PFSK-1 (cell line): ENCODE data around the gene MAGED2.

Source experiments
- FOXP2 ChIP-seq: optimal IDR thresholded peaks from 2 replicates; pipeline ENCODE3; 2011; ENCODE audit warnings: borderline replicate concordance, control low read depth, inconsistent platforms; ENCODE audit not compliant: insufficient read depth; ENCODE audit errors: extremely low read length, extremely low read depth
- POLR2AphosphoS5 ChIP-seq: IDR thresholded peaks from 2 replicates; pipeline ENCODE4 v1.6.1; 2012; ENCODE audit warnings: low read depth, mild to moderate bottlenecking, control low read depth, low read length, moderate library complexity
- SIN3A ChIP-seq: IDR thresholded peaks from 2 replicates; pipeline ENCODE4 v1.6.1; 2012; ENCODE audit warnings: mild to moderate bottlenecking, low read length, moderate library complexity, borderline replicate concordance; ENCODE audit not compliant: insufficient read depth
- TAF1 ChIP-seq: IDR thresholded peaks from 2 replicates; pipeline ENCODE4 v1.6.1; 2012; ENCODE audit warnings: low read length, control low read depth, borderline replicate concordance; ENCODE audit not compliant: insufficient read depth
- TF ChIP-seq, protein P1 (sequence below), 2 experiments: IDR thresholded peaks; 2 replicates each; pipeline versions ENCODE4 v1.6.1 to v1.8.0; 2011 to 2012; ENCODE audit warnings: low read depth in 2 of 2, low read length in 2 of 2, control low read depth in 1 of 2, inconsistent platforms in 1 of 2, mild to moderate bottlenecking in 1 of 2, moderate library complexity in 1 of 2; ENCODE audit not compliant: insufficient read depth in 1 of 2

MAGED2 gene

DNA sequence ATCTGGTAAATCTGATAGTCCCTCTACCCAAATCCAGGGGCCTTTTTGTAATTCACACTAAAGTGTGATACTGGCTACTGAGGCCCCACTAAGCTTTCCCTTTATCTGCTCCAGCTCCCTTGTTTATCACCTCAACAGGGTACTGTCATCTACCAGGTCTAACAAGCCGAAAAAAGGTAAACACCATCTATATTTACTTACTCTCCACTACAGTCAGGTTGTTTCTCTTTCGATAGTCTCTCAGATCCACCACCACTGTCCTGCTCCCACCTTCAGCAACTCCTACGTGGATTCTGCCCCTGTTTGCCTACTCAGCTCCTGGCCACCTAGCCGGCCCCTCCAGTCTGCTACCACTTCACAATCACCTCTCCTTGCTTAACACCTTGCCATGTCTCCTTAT, 12.8 kb upstream of the MAGED2 start:
- TF ChIP-seq, protein P1, sequence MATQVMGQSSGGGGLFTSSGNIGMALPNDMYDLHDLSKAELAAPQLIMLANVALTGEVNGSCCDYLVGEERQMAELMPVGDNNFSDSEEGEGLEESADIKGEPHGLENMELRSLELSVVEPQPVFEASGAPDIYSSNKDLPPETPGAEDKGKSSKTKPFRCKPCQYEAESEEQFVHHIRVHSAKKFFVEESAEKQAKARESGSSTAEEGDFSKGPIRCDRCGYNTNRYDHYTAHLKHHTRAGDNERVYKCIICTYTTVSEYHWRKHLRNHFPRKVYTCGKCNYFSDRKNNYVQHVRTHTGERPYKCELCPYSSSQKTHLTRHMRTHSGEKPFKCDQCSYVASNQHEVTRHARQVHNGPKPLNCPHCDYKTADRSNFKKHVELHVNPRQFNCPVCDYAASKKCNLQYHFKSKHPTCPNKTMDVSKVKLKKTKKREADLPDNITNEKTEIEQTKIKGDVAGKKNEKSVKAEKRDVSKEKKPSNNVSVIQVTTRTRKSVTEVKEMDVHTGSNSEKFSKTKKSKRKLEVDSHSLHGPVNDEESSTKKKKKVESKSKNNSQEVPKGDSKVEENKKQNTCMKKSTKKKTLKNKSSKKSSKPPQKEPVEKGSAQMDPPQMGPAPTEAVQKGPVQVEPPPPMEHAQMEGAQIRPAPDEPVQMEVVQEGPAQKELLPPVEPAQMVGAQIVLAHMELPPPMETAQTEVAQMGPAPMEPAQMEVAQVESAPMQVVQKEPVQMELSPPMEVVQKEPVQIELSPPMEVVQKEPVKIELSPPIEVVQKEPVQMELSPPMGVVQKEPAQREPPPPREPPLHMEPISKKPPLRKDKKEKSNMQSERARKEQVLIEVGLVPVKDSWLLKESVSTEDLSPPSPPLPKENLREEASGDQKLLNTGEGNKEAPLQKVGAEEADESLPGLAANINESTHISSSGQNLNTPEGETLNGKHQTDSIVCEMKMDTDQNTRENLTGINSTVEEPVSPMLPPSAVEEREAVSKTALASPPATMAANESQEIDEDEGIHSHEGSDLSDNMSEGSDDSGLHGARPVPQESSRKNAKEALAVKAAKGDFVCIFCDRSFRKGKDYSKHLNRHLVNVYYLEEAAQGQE (IDR thresholded peaks at IDR 0.05; ENCODE audit: insufficient read depth in 1 of 2, low read depth in 2 of 2, low read length in 2 of 2): no peak
- TF ChIP-seq TAF1 (no peak), FOXP2 (no peak), POLR2AphosphoS5 (no peak), SIN3A (no peak)

DNA sequence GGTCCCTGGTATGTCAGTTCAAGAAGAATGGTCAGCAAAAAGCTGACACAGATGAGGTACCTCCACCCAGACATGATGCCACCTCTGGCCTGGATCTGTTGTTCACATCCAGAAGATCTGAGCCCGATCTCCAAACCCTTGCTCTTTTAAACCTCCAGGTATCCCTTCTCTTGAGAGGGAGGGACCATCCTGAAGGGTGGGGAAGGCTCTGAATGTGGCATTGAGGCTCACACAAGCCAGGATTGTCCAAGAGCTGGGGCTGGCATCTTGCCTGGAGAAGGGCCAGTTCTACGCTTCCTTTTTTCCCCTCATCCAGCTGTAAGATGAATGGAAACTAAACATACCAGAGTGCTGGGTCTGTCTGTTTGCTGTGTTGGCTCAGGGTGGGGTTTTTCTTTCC, 9.4 kb upstream of the MAGED2 start, which contains the start of gene ITIH6:
Gene ITIH6 (minus strand): TSS at position 119 of the 400 bp plus-strand sequence. CDS start 45 bp downstream, at position 74.
- TF ChIP-seq SIN3A (no peak), TAF1 (no peak), FOXP2 (no peak), POLR2AphosphoS5 (no peak)
- TF ChIP-seq, protein P1 (IDR thresholded peaks at IDR 0.05; ENCODE audit: insufficient read depth in 1 of 2, low read depth in 2 of 2, low read length in 2 of 2): no peak

DNA sequence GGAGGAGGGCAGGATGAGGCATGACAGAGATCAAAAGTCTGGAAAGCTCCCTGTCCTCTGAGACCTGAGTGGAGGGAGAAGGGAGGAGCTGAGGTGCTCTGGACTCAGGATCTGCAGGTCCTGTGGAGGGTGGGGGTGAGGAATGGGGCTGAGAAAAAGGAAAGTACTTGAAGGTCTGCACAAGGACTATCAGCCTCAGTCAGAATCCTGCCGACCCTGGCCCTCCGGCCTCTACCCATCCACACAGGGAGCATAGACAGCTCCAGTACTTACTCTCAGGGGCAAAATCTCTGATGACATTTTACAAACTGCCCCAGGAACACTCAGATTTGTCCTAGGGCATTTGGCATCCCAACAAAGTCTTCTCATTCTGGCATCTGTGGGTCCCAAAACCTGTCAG, 8.5 kb upstream of the MAGED2 start:
- TF ChIP-seq POLR2AphosphoS5 (no peak), SIN3A (no peak), FOXP2 (no peak), TAF1 (no peak)
- TF ChIP-seq, protein P1 (IDR thresholded peaks at IDR 0.05; ENCODE audit: insufficient read depth in 1 of 2, low read depth in 2 of 2, low read length in 2 of 2): no peak

DNA sequence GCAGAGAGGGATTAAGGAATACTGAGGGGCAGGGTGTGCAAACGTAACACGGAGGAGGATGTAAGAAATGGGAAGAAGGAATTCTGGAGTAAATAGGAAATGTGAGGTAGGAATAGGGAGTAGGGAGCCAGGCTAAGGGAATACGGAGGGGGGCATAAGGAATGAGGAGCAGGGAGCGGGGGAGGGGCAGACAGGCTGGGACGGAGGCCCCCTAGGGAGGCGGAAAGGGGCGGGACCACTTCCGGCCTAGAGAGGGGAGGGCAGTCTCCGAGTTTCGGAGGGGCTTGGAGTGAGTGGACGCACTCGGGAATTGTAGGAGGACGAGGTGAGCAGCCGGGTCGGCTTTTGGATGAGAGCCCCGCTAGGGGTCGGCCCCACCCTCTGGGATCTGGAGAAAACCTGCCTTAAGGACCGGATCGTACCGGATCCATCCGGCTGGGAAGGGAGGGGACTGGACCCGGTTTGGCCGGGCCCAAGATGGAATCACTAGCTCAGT, 612 bp downstream of the MAGED2 start:
- TF ChIP-seq POLR2AphosphoS5 (no peak), SIN3A (no peak), FOXP2 (no peak), TAF1 (no peak)
- TF ChIP-seq, protein P1 (IDR thresholded peaks at IDR 0.05; ENCODE audit: insufficient read depth in 1 of 2, low read depth in 2 of 2, low read length in 2 of 2): no peak
